ENCODE data around the gene G6PC3.

G6PC3 gene

DNA sequence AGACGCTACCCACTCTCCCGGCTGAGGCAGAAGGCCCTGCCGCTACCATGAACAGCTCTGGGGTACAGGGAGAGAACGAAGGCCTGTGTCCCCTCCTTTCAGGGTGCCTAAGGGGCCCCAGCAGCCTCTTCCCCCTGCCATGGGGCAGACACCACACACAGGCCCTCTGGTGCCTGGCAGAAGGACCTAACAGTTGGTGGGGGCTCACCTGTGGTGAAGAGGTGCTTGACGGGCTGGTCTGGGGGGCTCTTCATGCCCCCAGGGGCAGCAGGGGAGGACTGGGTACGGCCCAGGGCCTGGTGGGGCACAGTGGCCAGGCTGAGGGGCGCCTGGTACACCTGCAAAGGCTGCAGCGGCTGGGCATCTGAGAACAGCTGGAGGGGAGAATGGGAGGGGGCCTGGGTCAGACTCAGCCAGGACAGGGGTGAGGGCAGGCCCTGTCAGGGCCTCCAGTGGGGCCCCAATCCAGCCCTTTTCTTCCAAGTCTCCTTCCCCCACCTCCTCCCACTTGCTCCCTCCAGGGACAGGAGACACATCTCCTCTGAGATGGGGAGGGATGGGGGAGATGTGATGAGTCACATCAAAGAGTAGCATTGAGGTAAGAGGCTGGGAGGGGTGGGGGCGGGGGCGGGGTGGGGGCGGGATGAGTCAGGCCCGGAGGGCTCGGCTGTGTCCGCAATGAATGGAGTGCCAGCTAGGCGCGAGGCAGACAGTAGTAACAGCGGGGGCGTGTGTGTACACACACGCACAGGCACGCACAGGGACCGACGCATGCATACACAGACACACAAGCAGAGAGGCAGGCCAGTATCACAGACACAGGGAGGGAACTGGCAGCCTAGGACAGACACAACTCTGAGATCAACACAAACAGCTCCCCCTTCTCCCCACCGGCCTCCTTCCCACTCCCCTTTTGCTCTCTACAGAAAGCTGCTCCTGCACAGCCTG, 16.1 kb downstream of the G6PC3 start:
- H2AFZ ChIP-seq = no peak overlapping the region
- no peaks in the 10 kb centered on the region for H3K36me3 ChIP-seq (ENCODE audit: control insufficient read depth, insufficient read depth, low read length)
- H3K4me3 ChIP-seq (ENCODE audit: low read depth, low read length) = no peak overlapping the region
- TF ChIP-seq, protein P1, sequence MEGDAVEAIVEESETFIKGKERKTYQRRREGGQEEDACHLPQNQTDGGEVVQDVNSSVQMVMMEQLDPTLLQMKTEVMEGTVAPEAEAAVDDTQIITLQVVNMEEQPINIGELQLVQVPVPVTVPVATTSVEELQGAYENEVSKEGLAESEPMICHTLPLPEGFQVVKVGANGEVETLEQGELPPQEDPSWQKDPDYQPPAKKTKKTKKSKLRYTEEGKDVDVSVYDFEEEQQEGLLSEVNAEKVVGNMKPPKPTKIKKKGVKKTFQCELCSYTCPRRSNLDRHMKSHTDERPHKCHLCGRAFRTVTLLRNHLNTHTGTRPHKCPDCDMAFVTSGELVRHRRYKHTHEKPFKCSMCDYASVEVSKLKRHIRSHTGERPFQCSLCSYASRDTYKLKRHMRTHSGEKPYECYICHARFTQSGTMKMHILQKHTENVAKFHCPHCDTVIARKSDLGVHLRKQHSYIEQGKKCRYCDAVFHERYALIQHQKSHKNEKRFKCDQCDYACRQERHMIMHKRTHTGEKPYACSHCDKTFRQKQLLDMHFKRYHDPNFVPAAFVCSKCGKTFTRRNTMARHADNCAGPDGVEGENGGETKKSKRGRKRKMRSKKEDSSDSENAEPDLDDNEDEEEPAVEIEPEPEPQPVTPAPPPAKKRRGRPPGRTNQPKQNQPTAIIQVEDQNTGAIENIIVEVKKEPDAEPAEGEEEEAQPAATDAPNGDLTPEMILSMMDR (IDR thresholded peaks at IDR 0.05) = no peak
- H3K4me1 ChIP-seq = no peaks in the 10 kb centered on the region
- no peak overlapping the region for H3K9ac ChIP-seq
- no peak overlapping the region for H3K4me2 ChIP-seq (ENCODE audit: low read length)
- H3K9me3 ChIP-seq (ENCODE audit: control insufficient read depth, low read length) = no peaks in the 10 kb centered on the region
- H3K27me3 ChIP-seq (ENCODE audit: control insufficient read depth, insufficient read depth, low read length) = no peaks in the 10 kb centered on the region
- H3K79me2 ChIP-seq = peaks cover 5% of the 10 kb centered on the region
- H3K27ac ChIP-seq = no peak overlapping the region

DNA sequence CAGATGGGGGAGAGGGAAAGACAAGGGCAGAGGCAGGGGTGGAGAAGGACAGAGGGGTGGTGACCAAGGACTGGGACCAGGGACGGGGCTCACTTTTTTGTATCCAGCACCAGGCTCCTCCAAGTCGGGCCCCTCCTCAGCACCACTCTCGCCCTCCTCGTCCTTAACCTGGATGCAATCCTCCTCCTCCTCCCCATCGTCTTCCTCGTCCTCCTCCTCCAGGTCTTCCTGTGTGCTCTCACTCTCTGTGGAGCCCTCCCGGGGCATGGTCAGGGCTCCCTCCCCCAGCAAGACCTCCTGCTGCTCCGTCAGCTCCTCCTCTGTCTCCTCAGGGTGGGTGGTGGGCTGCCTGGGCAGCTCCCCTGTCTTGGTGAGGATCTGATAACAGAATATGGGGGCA, 16.8 kb downstream of the G6PC3 start:
- Histone ChIP-seq H2AFZ (no peak overlapping the region), H3K9ac (no peak overlapping the region)

DNA sequence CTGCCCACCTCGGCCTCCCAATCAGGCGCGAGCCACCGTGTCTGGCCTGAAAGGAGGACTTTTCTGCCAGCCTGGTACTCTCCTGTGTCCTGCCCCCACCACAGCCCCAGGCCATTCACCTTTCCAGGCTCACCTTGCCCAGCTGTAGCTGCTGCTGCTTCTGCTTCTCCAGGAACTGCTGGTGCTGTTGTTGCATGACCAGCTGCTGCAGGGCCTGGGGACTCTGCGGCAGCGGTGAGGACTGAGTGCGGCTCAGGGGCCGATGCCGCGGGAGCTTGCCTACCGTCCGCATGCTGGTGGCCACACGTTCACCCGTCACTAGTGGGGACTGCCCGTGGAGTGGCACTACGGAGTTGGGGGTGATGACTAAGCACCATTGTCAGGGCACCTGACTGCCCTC, 17.7 kb downstream of the G6PC3 start:
- no peaks in the 10 kb centered on the region for H3K27me3 ChIP-seq (ENCODE audit: control insufficient read depth, insufficient read depth, low read length)
- H2AFZ ChIP-seq = no peak overlapping the region
- no peaks in the 10 kb centered on the region for H3K9me3 ChIP-seq (ENCODE audit: control insufficient read depth, low read length)
- no peak overlapping the region for H3K9ac ChIP-seq
- peaks cover 10% of the 10 kb centered on the region for H3K79me2 ChIP-seq
- H3K4me2 ChIP-seq (ENCODE audit: low read length) = no peak overlapping the region
- H3K4me1 ChIP-seq = no peaks in the 10 kb centered on the region
- H3K27ac ChIP-seq = no peak overlapping the region
- TF ChIP-seq, protein P1 (IDR thresholded peaks at IDR 0.05) = no peak
- no peak overlapping the region for H3K4me3 ChIP-seq (ENCODE audit: low read depth, low read length)
- no peaks in the 10 kb centered on the region for H3K36me3 ChIP-seq (ENCODE audit: control insufficient read depth, insufficient read depth, low read length)

More for the DNA sequence above, 16.8 kb downstream of the G6PC3 start:
- TF ChIP-seq, protein P1 (IDR thresholded peaks at IDR 0.05) = no peak
- no peaks in the 10 kb centered on the region for H3K27me3 ChIP-seq (ENCODE audit: control insufficient read depth, insufficient read depth, low read length)
- H3K4me1 ChIP-seq = no peaks in the 10 kb centered on the region
- H3K9me3 ChIP-seq (ENCODE audit: control insufficient read depth, low read length) = no peaks in the 10 kb centered on the region
- H3K4me3 ChIP-seq (ENCODE audit: low read depth, low read length) = no peak overlapping the region
- H3K36me3 ChIP-seq (ENCODE audit: control insufficient read depth, insufficient read depth, low read length) = no peaks in the 10 kb centered on the region
- peaks cover 5% of the 10 kb centered on the region for H3K79me2 ChIP-seq
- no peak overlapping the region for H3K4me2 ChIP-seq (ENCODE audit: low read length)
- H3K27ac ChIP-seq = no peak overlapping the region

DNA sequence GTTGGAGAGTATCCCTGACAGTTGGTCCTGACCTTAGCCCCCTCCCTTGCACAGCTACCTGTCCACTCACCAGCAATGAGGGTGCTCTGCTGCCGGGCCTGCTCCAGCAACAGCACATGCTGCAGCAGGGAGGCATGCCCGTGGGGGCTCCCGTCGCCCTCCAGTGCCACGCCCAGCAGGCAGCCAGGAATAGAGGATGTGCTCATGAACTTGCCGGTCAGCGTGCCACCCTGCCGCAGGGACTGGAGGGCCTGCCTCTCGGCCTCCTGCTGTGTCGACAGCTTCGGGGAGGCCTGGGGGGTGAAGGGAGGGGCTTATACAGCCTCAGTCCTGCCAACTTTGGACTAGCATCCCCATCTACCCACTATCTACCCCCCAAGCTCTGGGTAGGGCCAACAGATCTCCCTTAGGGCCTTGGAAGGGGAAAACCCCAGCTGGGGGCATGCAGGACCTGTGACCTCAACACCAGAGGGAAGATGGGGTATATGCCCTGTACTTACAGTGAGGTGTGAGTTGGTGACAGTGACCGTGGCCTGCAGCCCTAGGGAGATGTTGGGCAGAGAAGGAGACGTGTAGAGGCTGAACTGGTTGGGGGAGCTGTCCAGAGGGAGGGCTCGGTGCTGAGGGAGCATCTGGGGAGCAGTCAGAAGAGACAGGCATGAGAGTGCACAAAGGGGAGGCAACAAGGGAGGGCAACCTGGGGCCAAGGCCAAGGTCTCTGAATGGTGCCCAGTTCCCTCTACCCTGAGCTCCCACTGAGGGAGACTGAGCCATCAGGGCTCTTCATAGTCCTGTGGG, 20.9 kb downstream of the G6PC3 start:
- no peak overlapping the region for H3K27ac ChIP-seq
- H3K36me3 ChIP-seq (ENCODE audit: control insufficient read depth, insufficient read depth, low read length) = no peaks in the 10 kb centered on the region
- peaks cover 12% of the 10 kb centered on the region for H3K79me2 ChIP-seq
- peaks cover 13% of the 10 kb centered on the region for H3K4me1 ChIP-seq
- H3K9ac ChIP-seq = no peak overlapping the region
- no peak overlapping the region for H3K4me2 ChIP-seq (ENCODE audit: low read length)
- H3K4me3 ChIP-seq (ENCODE audit: low read depth, low read length) = no peak overlapping the region
- H2AFZ ChIP-seq = no peak overlapping the region
- TF ChIP-seq, protein P1 (IDR thresholded peaks at IDR 0.05) = no peak
- H3K9me3 ChIP-seq (ENCODE audit: control insufficient read depth, low read length) = no peaks in the 10 kb centered on the region
- H3K27me3 ChIP-seq (ENCODE audit: control insufficient read depth, insufficient read depth, low read length) = no peaks in the 10 kb centered on the region
